ENCODE measurements around the gene UBXN11.
A peak's percentile ranks its signal among the peaks of the same experiment; 100 is the strongest.

Gene UBXN11

GRCh38 chr1:26285366-26286063 is 20.9 kb downstream of the UBXN11 start:
- DNase-seq (ENCODE audit: low spot score): peak; percentile 91

GRCh38 chr1:26284597-26285347 is 21.7 kb downstream of the UBXN11 start:
- DNase-seq (ENCODE audit: low spot score): peak; percentile 95

- no peak for DNase-seq (ENCODE audit: low spot score)
These were observed 22.4 kb downstream of the UBXN11 start for GRCh38 chr1:26283871-26284596.

GRCh38 chr1:26283279-26283853 is 23.1 kb downstream of the UBXN11 start:
- no peak for DNase-seq (ENCODE audit: low spot score)

GRCh38 chr1:26282401-26282918 is 24.0 kb downstream of the UBXN11 start:
- no peak for DNase-seq (ENCODE audit: low spot score)

GRCh38 chr1:26281971-26282370 is 24.5 kb downstream of the UBXN11 start:
- DNase-seq (ENCODE audit: low spot score): no peak

GRCh38 chr1:26281091-26281958 is 25.1 kb downstream of the UBXN11 start:
- no peak for DNase-seq (ENCODE audit: low spot score)

GRCh38 chr1:26280333-26281042 is 25.9 kb downstream of the UBXN11 start:
- peak; percentile 68 for DNase-seq (ENCODE audit: low spot score)

GRCh38 chr1:26279456-26280332 is 26.7 kb downstream of the UBXN11 start, which contains the start of gene SH3BGRL3:
Gene SH3BGRL3, plus strand, starts transcription at chr1:26280086. Its CDS starts 70 bp downstream, at chr1:26280156.
- peak; percentile 91 for DNase-seq (ENCODE audit: low spot score)

GRCh38 chr1:26278724-26279455 is 27.5 kb downstream of the UBXN11 start:
- no peak for DNase-seq (ENCODE audit: low spot score)

- no peak for DNase-seq (ENCODE audit: low spot score)
These were observed 28.1 kb downstream of the UBXN11 start for GRCh38 chr1:26278303-26278702.

- no peak for DNase-seq (ENCODE audit: low spot score)
These were observed 28.7 kb downstream of the UBXN11 start for GRCh38 chr1:26277719-26278118.

GRCh38 chr1:26277261-26277661 is 29.2 kb downstream of the UBXN11 start:
- no peak for DNase-seq (ENCODE audit: low spot score)

- DNase-seq (ENCODE audit: low spot score): no peak
These were observed 30.0 kb downstream of the UBXN11 start for GRCh38 chr1:26276432-26276838.

- no peak for DNase-seq (ENCODE audit: low spot score)
These were observed 30.6 kb downstream of the UBXN11 start for GRCh38 chr1:26275580-26276431.

- DNase-seq (ENCODE audit: low spot score): no peak
These were observed 31.5 kb downstream of the UBXN11 start for GRCh38 chr1:26274801-26275425.

GRCh38 chr1:26269198-26269550 is 37.3 kb downstream of the UBXN11 start:
- no peak for DNase-seq (ENCODE audit: low spot score)

Measured in HuH-7.5 (cell line).